ENCODE measurements around the gene CLSTN2. TPM values are rescaled to one million over a fixed set of nuclear protein-coding genes. Genes with fewer than 3 reads are reported as not detected.

The CLSTN2 gene
- total RNA-seq, 1 donor from 2014 or later: 12.9 TPM

DNA sequence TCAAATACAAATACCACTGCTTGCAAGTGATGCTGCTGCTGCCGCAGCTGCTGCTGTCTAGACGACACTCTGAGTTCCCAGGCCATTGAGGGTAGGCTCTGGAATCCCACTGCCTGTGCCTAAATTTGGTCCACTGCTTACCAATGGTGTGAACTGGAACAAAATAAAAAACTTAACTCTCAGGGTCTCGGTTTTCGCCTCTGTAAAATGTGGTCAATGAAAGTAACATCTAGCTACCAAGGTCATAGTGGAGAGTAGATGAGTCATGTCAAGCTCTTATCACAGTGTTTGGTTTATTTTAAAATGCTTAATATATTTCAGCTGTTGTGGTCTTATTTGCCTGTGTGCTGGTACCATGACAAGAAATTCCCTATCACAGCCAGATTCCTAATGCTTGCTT, 299.3 kb downstream of the CLSTN2 start:
- Mint-ChIP-seq H3K4me3 (no peak overlapping the region), H3K4me1 (ENCODE audit: unreplicated experiment) (no peaks in the 10 kb centered on the region), H3K36me3 (no peaks in the 10 kb centered on the region), H3K27me3 (peaks cover 20% of the 10 kb centered on the region), H3K9me3 (peaks cover 8% of the 10 kb centered on the region), H3K27ac (no peak overlapping the region)
- DNase-seq (ENCODE audit: extremely low spot score, unreplicated experiment): no peak
- TF ChIP-seq, protein P1, sequence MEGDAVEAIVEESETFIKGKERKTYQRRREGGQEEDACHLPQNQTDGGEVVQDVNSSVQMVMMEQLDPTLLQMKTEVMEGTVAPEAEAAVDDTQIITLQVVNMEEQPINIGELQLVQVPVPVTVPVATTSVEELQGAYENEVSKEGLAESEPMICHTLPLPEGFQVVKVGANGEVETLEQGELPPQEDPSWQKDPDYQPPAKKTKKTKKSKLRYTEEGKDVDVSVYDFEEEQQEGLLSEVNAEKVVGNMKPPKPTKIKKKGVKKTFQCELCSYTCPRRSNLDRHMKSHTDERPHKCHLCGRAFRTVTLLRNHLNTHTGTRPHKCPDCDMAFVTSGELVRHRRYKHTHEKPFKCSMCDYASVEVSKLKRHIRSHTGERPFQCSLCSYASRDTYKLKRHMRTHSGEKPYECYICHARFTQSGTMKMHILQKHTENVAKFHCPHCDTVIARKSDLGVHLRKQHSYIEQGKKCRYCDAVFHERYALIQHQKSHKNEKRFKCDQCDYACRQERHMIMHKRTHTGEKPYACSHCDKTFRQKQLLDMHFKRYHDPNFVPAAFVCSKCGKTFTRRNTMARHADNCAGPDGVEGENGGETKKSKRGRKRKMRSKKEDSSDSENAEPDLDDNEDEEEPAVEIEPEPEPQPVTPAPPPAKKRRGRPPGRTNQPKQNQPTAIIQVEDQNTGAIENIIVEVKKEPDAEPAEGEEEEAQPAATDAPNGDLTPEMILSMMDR (conservative IDR thresholded peaks at IDR 0.05): no peak

DNA sequence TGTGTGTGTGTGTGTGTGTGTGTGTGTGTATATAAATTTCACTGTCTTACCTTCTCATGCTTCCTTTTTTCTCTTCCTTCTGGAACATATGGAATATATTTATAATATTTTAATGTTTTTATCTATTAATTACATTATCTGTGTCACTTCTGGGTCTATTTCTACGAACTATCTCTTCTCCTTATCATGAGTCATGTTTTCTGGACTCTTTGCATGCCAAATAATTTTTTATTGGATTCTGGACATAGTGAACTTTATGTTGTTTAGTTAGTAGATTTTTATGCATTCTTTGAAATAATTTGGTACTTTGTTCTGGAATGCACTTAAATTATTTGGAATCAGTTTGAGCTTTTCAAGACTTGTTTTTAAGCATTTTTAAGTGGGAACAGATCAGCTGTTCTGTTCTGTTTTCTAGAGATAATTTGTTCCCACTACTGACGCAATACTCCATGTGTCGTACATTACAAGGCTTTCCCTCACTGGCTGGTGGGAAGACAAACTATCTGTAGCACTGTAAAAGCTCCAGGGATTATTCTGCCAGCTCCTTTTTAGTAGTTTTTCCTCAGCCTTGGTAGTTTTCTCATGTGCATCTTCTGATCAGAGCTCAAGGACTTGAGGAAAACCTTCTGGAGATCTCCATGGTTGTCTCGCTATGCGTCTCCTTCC, 302.0 kb downstream of the CLSTN2 start:
- TF ChIP-seq, protein P1 (conservative IDR thresholded peaks at IDR 0.05): no peak
- Mint-ChIP-seq H3K27me3 (peaks cover 7% of the 10 kb centered on the region), H3K36me3 (no peaks in the 10 kb centered on the region), H3K27ac (no peak overlapping the region), H3K9me3 (no peaks in the 10 kb centered on the region), H3K4me1 (ENCODE audit: unreplicated experiment) (no peaks in the 10 kb centered on the region), H3K4me3 (no peak overlapping the region)
- DNase-seq (ENCODE audit: extremely low spot score, unreplicated experiment): no peak

DNA sequence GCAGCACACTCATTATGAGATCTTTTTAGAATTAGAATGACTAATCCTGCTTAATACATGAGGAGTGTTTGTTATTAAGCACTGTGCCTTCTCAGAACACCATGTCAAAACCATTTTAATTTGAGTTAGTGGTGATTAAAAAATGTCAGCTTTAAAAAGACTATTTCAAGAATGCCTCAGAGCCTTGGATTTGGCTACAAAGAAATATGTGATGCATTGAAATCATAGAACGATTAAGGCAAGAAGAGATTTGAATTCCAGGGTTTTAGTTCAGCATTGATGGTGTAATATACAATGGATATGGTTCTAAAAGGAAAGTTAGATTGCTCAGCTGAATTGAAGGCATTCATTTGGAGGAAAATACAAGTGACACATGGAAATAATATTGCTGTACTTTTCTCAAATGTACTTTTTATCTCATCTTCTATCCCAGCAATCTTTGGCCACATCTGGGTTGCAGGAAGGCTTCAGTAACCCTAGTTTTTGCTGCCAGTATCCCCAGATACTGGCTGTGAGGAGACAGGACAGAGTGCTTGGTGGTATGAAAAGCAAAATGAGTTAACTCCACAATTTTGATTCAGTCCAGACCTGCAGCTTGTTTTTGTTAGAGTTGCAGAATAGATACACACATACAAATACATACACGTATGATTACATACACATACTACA, 303.8 kb downstream of the CLSTN2 start:
- H3K4me3 Mint-ChIP-seq: no peak overlapping the region
- no peaks in the 10 kb centered on the region for H3K27me3 Mint-ChIP-seq
- no peaks in the 10 kb centered on the region for H3K36me3 Mint-ChIP-seq
- H3K27ac Mint-ChIP-seq: no peak overlapping the region
- DNase-seq (ENCODE audit: extremely low spot score, unreplicated experiment): no peak
- no peaks in the 10 kb centered on the region for H3K9me3 Mint-ChIP-seq
- no peaks in the 10 kb centered on the region for H3K4me1 Mint-ChIP-seq (ENCODE audit: unreplicated experiment)
- TF ChIP-seq, protein P1 (conservative IDR thresholded peaks at IDR 0.05): no peak

DNA sequence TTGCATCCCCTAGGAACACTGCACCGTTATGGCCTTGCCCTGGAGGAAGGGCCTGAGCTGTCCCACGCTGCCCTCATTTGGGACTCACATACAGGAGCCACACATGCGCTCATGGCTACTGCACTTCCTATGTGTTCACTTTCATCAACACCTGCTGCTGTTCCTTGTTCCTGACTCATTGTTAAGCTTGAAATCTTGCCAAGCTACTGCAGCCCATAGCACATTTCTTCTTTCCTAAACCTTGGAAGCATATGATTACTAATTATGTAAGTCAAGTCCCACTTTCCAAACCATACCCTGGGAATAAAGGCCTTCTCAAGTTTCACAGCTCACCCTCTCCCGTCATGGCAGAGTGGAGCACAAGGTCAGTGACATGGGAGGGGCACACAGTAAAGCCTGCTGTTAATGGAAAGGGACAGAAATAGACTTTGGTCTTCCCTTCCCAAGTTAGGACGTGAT, 307.9 kb downstream of the CLSTN2 start:
- Mint-ChIP-seq H3K27me3 (no peaks in the 10 kb centered on the region), H3K4me1 (ENCODE audit: unreplicated experiment) (no peaks in the 10 kb centered on the region), H3K9me3 (no peaks in the 10 kb centered on the region), H3K4me3 (no peak overlapping the region), H3K36me3 (no peaks in the 10 kb centered on the region), H3K27ac (no peak overlapping the region)
- DNase-seq (ENCODE audit: extremely low spot score, unreplicated experiment): no peak
- TF ChIP-seq, protein P1 (conservative IDR thresholded peaks at IDR 0.05): no peak

DNA sequence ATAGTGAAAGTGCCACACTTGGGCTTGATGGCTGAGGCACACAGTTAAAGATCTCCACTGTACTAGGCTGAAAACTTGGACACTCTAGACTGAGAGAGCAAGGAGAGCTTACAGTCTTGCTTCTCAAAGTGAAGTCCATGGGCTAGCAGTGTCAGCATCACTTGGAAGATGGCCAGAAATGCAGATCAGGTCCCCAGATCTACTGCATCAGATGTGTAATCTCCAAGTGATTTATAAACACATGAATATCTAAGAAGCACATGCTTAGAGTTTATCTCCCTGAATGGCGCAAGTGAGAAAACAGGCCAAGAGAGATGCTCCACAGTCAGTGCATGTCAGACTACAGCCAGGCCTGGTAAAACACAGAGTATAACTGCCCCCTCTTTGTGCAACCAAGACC, 308.6 kb downstream of the CLSTN2 start:
- DNase-seq (ENCODE audit: extremely low spot score, unreplicated experiment): no peak
- TF ChIP-seq, protein P1 (conservative IDR thresholded peaks at IDR 0.05): no peak
- H3K4me3 Mint-ChIP-seq: no peak overlapping the region
- no peaks in the 10 kb centered on the region for H3K9me3 Mint-ChIP-seq
- no peaks in the 10 kb centered on the region for H3K36me3 Mint-ChIP-seq
- H3K4me1 Mint-ChIP-seq (ENCODE audit: unreplicated experiment): no peaks in the 10 kb centered on the region
- H3K27me3 Mint-ChIP-seq: no peaks in the 10 kb centered on the region
- H3K27ac Mint-ChIP-seq: no peak overlapping the region
